Thyroid gland (tissue), 4 donors: ENCODE measurements around the gene CD58.

Experiments
- CTCF ChIP-seq, 6 experiments: fragments of 200-600 bp in 3 of 6; fragments of 450-650 bp in 3 of 6; sonication (generic) in 3 of 6; IDR thresholded peaks; one replicate each; pipeline ENCODE4 v1.5.1; 2016 to 2019; ENCODE audit warnings: antibody characterized with exemption in 6 of 6, mild to moderate bottlenecking in 2 of 6, inconsistent platforms in 1 of 6, moderate library complexity in 1 of 6
- POLR2A ChIP-seq, 2 donors: fragments of 450-650 bp; IDR thresholded peaks; one replicate each; pipeline ENCODE4 v1.6.1; 2017; ENCODE audit warnings: antibody characterized with exemption in 2 of 2, mild to moderate bottlenecking in 2 of 2, moderate library complexity in 1 of 2

GRCh38 chr1:116574581-116575291 is 3.9 kb upstream of the CD58 start:
- TF ChIP-seq CTCF (IDR thresholded peaks at IDR 0.05) (peak in 5 of 6 experiments; percentile 70 to 87 (median 83)), POLR2A (IDR thresholded peaks at IDR 0.05) (no peak)
